GM19035 (cell line): ENCODE data around the gene OTULIN.

Source experiments
- ATAC-seq: cut with Tn5 transposase; IDR thresholded peaks from one replicate; pipeline ENCODE4 v1.9.1; 2021; ENCODE audit not compliant: unreplicated experiment

The OTULIN gene

GRCh38 chr5:14718778-14719177 lies 54.3 kb downstream of the OTULIN start:
- no peak for ATAC-seq

DNA sequence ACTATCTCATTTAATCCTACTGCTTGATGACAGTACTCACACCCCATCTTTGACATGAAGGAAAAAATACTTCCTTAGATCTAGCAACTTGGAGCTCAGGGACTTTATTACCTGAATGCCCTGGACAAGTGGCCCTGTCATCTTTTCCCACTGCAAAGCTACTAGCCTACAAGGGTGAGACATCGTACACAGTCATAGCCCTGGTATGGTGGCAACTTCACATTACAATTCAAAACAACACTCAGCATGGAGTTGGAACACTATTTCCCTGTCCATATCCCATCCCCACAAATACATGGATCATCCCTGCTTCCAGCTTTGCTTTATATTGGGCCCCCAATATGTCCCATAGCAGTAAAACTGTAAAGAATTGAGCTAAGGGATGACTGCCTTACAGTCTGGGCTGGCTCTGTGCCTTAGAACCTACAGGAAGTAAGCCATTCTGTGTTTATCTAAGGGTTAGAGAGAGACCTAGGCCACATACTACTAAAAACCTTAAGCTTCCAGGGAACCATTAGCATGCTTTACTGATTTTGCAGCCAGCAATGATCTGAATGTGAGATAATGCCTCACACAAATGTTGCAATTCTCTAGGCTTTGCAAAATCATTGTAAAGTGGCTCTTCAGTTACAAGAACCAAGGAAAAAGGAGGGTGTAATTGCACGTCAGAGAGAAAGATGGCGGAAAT lies 55.9 kb downstream of the OTULIN start:
- ATAC-seq = no peak

DNA sequence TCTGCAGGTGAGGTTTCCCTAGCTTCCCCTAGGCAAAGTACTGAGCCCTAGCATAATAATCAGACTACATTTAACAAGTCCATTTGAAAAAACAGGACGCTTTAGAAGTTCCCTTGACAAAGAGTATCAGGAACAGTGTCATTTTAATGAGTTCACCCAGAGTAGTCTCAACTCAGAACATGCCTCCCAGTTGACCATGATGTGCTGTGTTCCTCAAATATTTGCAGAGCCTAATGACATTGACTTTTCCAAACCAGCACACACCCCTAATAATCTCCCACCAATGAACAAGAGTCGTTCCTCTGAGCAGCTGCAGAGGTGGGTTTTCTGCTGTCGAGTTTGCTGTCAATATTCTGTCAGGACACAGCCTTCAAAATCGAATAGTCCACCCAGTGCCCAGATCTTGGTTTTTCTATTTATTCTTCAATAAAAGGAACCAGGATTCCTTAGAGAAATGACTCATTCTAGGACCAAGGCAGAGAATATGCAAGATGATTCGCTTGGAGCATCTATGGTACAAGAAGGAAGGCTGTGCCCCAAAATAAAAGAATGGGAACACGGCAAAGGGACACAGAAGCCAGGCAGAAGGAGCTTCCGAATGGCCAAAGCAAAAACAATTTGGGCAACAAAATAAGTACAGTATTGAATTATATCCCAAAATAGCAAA lies 57.6 kb downstream of the OTULIN start:
- ATAC-seq = no peak

DNA sequence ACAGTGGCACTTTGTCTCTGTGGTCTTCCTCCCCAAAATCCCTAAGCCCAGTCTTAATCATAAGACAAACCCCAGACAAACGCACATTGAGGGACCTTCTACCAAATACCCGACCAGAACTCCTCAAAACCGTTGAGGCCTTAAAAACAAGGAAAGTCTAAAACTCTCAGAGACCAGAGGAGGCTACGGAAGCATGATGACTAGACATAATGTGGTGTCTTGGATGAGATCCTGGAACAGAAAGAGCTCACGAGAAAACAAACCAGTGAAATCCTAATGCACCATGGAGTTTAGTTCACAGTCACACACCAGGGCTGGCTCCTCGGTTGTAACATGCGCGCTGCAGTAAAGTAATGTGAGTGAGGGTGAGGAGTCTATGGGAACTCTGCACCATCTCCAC lies 58.4 kb downstream of the OTULIN start:
- no peak for ATAC-seq

DNA sequence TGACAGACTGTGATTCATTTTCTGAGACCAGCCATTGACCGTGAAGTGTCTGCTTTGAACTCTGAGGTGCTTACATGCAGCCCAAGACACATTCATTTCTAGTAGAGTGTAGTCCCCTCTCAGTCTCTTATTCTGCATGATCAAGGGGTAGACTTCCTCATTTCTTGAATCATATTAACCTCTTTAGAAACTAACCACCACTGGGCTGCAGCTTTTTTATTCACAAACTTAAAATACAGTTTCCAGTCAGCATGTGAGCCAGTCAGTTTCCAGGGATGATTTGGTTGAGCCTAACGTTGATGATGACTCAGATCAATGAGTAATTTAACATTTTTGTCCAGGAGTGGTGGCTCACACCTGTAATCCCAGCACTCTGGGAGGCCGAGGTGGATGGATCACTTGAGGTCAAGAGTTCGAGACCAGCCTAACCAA lies 59.2 kb downstream of the OTULIN start:
- no peak for ATAC-seq

GRCh38 chr5:14724633-14725032 lies 60.1 kb downstream of the OTULIN start:
- no peak for ATAC-seq

DNA sequence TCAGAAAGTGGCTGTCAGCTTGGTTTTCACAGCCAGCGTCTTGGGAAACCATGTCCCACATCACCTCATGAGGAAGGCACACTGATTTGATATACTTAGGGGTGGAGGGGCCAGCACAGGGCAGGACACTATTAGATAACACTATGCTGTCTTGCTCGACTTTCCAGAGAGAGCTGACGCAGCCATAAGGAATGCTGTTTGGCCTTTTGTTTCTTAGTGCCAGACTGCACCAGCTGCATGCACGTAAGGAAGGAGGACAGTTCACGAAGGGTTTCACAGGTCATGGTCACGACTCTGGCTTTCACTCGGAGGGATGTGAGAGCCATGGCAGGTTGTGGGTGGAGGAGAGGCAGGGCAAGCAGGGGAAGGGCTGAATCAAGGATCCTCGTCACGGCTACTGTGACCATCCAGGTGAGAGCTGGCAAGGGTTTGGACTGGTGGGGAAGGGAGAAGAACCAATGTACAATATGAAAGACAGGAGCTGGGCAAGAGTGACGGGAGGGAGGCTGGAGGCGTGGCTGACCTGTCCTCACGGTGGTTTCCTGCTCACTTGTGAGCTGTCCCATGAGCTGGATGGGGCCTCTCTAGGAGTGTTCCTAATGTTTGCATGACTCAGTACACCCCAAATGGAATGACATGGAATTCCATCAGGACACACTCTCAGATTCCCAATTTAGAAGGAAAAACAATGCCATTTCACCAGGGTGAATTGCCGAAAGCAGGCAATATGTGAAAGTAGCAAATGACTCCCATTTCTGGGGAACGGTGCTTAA lies 61.7 kb downstream of the OTULIN start:
- no peak for ATAC-seq

GRCh38 chr5:14727428-14727865 lies 62.9 kb downstream of the OTULIN start:
- ATAC-seq = peak; percentile 62

- ATAC-seq = no peak
These were observed 63.5 kb downstream of the OTULIN start for GRCh38 chr5:14727928-14728458.

DNA sequence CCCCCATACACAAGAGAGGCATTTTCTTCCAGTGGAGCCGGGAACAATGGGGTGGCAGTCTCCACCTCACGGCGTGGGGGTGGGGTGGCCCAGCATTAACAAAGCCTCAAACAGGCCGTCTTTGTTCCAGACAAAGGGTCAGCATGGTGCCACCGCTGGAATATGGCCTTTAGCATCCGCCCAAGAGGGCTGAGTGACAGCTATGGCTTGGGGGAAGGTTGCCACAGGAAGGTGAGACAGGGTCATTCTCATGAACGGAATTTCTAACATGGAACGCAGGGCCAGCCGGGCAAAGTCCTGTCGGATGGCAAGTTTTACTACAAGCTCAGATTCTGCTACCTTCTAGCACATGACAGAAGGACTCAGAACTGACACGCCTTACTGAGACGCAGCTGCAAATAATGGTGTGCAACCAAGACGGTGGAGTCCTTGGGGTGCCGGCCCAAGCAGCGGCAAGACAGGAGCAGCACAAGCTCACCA lies 64.0 kb downstream of the OTULIN start:
- no peak for ATAC-seq

- no peak for ATAC-seq
These were observed 65.2 kb downstream of the OTULIN start for GRCh38 chr5:14729448-14730385.

- no peak for ATAC-seq
These were observed 65.9 kb downstream of the OTULIN start for GRCh38 chr5:14730466-14730865.

DNA sequence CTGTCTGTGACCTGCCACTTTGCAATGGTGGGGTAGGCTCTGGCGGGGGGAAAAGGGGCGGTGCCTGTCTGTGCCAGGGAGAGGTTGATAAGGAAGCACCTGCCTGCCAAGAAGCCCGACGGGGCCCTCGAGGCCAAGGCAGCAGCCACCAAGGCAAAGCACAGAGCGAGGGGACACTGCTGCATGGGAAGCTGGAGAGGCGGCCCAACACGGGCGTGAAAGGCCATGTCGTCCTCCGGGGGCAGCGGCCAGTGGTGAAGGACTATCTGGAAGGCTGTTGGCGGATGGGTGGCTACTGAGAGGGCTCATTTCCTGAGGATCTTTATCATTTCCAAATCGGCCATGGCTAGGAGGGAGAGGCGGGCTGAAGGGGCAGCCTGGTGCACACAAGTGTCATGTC lies 66.4 kb downstream of the OTULIN start:
- no peak for ATAC-seq

DNA sequence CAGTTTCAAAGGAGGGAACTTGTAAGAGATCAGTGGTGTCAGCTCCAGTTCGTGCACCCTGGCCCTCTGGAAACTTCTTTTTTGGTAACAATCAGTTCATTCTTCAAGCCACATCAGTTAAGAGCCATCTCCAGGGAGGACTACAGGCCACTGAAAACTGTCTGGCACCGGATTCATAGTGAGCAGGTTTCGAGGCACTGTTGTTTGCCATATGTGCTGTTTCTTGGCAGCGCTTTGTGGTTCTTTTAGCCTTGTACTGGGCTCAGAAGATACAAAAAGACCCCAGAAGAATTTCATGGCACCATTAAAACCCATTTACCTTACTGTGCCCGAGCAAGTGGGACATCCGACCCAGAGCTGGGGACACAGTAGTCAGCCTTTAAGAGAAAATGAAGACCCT lies 68.5 kb downstream of the OTULIN start:
- ATAC-seq = no peak

DNA sequence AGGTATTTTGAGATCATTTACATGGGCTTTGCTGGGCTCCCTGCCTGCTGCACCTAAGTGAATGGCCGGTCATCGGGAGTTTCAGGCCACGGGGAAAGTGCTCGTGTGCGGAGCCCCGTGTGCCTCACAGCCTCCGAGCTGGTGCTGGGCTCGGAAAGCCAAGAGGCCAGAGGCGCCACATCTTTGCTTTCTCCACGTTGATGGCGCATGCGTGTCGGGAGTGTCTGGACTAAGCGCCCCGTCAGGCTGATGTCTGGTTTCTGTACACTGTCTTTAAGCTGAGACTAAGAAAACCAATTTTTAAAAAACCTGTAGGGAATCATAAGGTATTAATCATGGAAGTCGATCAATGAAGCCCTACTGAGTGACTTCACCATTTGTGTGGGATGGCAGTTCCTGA lies 69.1 kb downstream of the OTULIN start:
- ATAC-seq = no peak

DNA sequence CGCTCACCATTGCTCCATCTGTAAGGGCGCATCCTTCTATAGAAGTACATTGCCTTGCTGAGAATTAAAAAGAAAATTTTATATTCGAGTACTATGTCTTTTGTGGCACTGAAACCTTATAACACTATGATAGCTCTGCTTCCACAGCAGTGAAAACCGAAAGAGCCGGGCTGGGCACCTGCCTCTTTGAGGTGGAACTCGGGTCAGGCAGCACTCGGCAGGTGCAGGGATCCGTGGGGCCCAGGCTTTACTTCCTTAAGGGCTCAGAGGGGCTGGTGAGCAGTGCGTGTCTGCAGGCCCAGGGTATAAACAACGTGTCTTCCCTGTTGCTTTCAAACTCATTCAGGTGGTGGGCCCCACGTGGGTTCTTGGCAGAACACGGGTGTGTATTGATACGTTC lies 69.9 kb downstream of the OTULIN start:
- no peak for ATAC-seq

- no peak for ATAC-seq
These were observed 71.4 kb downstream of the OTULIN start for GRCh38 chr5:14735944-14736343.

DNA sequence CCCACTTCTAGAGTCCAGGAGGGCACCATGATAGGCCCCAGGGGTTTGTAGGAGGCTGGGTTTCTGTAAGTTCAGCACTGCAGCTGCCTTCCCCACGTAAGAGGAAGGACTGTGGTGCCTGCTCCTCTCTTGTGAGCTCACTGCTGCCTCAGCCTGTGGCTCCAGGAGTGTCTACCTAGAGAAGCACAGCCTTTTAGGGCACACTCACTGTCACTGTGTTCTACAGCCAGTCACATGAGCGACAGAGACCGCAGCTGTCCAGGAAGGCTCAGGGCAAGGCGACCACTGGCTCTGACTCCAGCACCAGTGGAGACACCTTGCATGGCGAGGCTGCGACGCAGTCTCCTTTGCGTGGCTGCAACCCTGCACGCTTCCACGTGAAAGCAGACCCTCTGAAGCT lies 72.8 kb downstream of the OTULIN start:
- no peak for ATAC-seq

DNA sequence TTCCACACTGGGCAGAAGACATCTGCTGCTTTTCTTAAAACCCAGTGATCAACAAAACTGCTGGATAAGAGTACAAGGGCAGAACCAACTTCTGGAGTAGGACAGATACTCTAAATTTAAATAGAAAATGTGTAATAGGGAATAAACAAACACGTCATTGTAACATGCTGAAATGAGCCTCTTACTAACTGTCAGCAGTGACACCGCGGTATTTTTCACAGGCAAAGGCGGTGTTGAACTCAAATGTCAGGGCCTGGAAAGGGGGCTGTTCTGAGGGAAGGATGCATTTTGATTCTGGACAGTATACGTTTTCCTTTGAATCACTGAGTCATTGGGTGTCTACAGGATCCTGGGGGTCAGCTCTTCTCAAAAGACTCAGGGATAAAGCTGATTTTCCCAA lies 73.5 kb downstream of the OTULIN start:
- no peak for ATAC-seq

- ATAC-seq = no peak
These were observed 75.0 kb downstream of the OTULIN start for GRCh38 chr5:14739538-14739937.

DNA sequence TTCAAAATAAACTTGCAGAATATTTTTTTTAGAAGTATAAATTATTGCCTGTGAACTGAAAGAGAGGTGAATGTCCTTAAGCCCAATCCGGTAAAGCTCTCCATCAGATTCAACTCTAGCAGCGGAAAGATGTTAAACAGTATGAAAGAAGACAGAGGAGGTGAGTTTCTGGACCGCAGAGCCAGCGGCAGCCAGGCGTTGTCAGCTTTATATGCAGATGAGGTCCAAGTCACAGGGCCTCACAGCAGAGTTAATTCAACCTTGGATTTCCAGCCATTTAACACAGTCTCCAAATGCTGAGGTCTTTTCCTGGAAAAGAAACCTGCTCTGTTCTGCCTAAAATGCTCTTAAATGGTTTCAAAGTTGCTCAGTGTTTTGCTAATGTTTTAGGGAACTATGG lies 75.5 kb downstream of the OTULIN start:
- ATAC-seq = no peak
